Smooth muscle cell (in vitro differentiated cells): Measurements from ENCODE around the gene ST3GAL6. TPM values are rescaled to one million over a fixed set of nuclear protein-coding genes. Genes with fewer than 3 reads are reported as not detected.

Source experiments
- DNase-seq: peaks from one replicate; lab custom pipeline; 2025; ENCODE audit not compliant: unreplicated experiment; lab: John Stamatoyannopoulos, UW
- H2AFZ ChIP-seq: fragments of 200-600 bp; sonication (generic); 2 replicates; pipeline ENCODE4 v1.6.0; 2016; ENCODE audit warnings: antibody characterized with exemption, low read depth, mild to moderate bottlenecking
- H3F3A ChIP-seq: fragments of 200-600 bp; sonication (generic); 2 replicates; pipeline ENCODE4 v1.6.0; 2017; ENCODE audit warnings: antibody characterized with exemption, low read depth
- H3K27ac ChIP-seq: fragments of 200-600 bp; sonication (generic); 2 replicates; pipeline ENCODE4 v1.5.1; 2016; ENCODE audit warnings: low read depth, mild to moderate bottlenecking
- H3K27me3 ChIP-seq: fragments of 200-600 bp; sonication (generic); 2 replicates; pipeline ENCODE4 v1.6.1; 2016; ENCODE audit warnings: low read depth, mild to moderate bottlenecking
- H3K36me3 ChIP-seq: fragments of 200-600 bp; sonication (generic); 2 replicates; pipeline ENCODE4 v1.5.1; 2016; ENCODE audit warnings: low read depth
- H3K4me1 ChIP-seq: fragments of 200-600 bp; sonication (generic); 2 replicates; pipeline ENCODE4 v1.5.1; 2016; ENCODE audit warnings: low read depth
- H3K4me2 ChIP-seq: fragments of 200-600 bp; sonication (generic); 2 replicates; pipeline ENCODE4 v1.6.0; 2016; ENCODE audit warnings: mild to moderate bottlenecking
- H3K4me3 ChIP-seq: fragments of 200-600 bp; sonication (generic); 2 replicates; pipeline ENCODE4 v1.5.1; 2016; ENCODE audit warnings: mild to moderate bottlenecking
- H3K79me2 ChIP-seq: fragments of 200-600 bp; sonication (generic); 2 replicates; pipeline ENCODE4 v1.6.0; 2016; ENCODE audit warnings: low read depth, mild to moderate bottlenecking
- H3K9ac ChIP-seq: fragments of 200-600 bp; sonication (generic); 2 replicates; pipeline ENCODE4 v1.6.0; 2016; ENCODE audit warnings: low read depth
- H3K9me3 ChIP-seq: fragments of 200-600 bp; sonication (generic); replicated peaks from 2 replicates; pipeline ENCODE4 v1.5.1; 2016; ENCODE audit warnings: low read depth
- H4K20me1 ChIP-seq: fragments of 200-600 bp; sonication (generic); 2 replicates; pipeline ENCODE4 v1.6.0; 2016; ENCODE audit warnings: low read depth
- WGBS: methylation state at CpG from one replicate; pipeline ENCODE4 v1.1.7; 2016; ENCODE audit warnings: low lambda C conversion rate; 5-methylcytosine and 5-hydroxymethylcytosine counted together
- polyA plus RNA-seq: library from polyadenylated mRNA; unstranded; fragments of >200 nt; fragmentation: Nextera tagmentation; extraction: Ambion mirVana; gene quantifications from 2 replicates; pipeline ENCODE4 v1.2.1, GENCODE V29; 2016
- total RNA-seq: library from RNA; depleted of rRNA; stranded (reverse); fragments of >200 nt; gene quantifications from 2 replicates; pipeline ENCODE4 v1.2.3, GENCODE V29; 2014
- TF ChIP-seq, protein P1 (sequence below): fragments of 200-600 bp; sonication (generic); IDR thresholded peaks from 2 replicates; pipeline ENCODE4 v1.5.1; 2017; ENCODE audit warnings: borderline replicate concordance, mild to moderate bottlenecking, antibody characterized with exemption; ENCODE audit not compliant: insufficient read depth, poor library complexity, severe bottlenecking

ST3GAL6 gene
- total and polyA plus RNA-seq, 2 experiments from 2014 or later = 19.4 to 40.7 TPM

GRCh38 chr3:98805571-98805970 is 42.4 kb downstream of the ST3GAL6 start:
- Histone ChIP-seq H2AFZ (no peak overlapping the region), H4K20me1 (no peaks in the 10 kb centered on the region), H3K4me2 (no peak overlapping the region), H3K27me3 (no peaks in the 10 kb centered on the region), H3K9me3 (no peaks in the 10 kb centered on the region), H3K27ac (no peak overlapping the region), H3K4me1 (no peaks in the 10 kb centered on the region), H3K36me3 (peaks cover 18% of the 10 kb centered on the region), H3K79me2 (no peaks in the 10 kb centered on the region), H3K9ac (no peak overlapping the region), H3F3A (peaks cover under 1% of the 10 kb centered on the region), H3K4me3 (no peak overlapping the region)
- TF ChIP-seq, protein P1, sequence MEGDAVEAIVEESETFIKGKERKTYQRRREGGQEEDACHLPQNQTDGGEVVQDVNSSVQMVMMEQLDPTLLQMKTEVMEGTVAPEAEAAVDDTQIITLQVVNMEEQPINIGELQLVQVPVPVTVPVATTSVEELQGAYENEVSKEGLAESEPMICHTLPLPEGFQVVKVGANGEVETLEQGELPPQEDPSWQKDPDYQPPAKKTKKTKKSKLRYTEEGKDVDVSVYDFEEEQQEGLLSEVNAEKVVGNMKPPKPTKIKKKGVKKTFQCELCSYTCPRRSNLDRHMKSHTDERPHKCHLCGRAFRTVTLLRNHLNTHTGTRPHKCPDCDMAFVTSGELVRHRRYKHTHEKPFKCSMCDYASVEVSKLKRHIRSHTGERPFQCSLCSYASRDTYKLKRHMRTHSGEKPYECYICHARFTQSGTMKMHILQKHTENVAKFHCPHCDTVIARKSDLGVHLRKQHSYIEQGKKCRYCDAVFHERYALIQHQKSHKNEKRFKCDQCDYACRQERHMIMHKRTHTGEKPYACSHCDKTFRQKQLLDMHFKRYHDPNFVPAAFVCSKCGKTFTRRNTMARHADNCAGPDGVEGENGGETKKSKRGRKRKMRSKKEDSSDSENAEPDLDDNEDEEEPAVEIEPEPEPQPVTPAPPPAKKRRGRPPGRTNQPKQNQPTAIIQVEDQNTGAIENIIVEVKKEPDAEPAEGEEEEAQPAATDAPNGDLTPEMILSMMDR = no peak
- DNase-seq = no peak
- 100% methylated on average over 6 of the region's 6 CpGs for WGBS

DNA sequence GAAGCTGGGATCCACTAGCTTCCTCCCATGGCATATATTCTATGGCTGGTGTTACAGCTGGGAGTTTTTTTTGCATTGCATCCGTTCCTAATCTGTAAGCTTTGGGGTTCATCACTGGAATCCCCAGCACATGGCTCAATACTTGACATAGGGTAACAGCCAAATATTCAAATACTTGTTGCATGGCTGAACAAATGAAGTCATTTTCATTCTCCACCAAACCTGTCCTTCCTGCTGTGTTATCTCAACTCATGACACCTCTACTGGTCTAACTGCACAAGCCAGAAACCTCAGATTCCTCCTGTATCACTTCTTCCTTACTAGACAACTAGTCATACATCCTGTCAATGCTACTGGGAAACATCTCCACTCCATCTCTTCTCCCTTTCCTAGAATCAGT is 43.4 kb downstream of the ST3GAL6 start:
- peaks cover 22% of the 10 kb centered on the region for H3K36me3 ChIP-seq
- DNase-seq = no peak

GRCh38 chr3:98807011-98807410 is 43.9 kb downstream of the ST3GAL6 start:
- H3K4me3 ChIP-seq = no peak overlapping the region
- no peak overlapping the region for H2AFZ ChIP-seq
- peak overlapping the region; percentile 65 for H3K27ac ChIP-seq
- H3K9ac ChIP-seq = no peak overlapping the region
- TF ChIP-seq, protein P1 = no peak
- H3K36me3 ChIP-seq = peaks cover 22% of the 10 kb centered on the region
- WGBS = 80% methylated on average over 4 of the region's 4 CpGs
- H3K27me3 ChIP-seq = no peaks in the 10 kb centered on the region
- H3F3A ChIP-seq = no peaks in the 10 kb centered on the region
- H3K79me2 ChIP-seq = no peaks in the 10 kb centered on the region
- H3K9me3 ChIP-seq = no peaks in the 10 kb centered on the region
- H3K4me2 ChIP-seq = no peak overlapping the region
- H3K4me1 ChIP-seq = no peaks in the 10 kb centered on the region
- no peaks in the 10 kb centered on the region for H4K20me1 ChIP-seq
- DNase-seq = no peak

More for the DNA sequence above, 43.4 kb downstream of the ST3GAL6 start:
- Histone ChIP-seq H3K4me2 (no peak overlapping the region), H4K20me1 (no peaks in the 10 kb centered on the region), H3F3A (no peaks in the 10 kb centered on the region), H3K4me3 (no peak overlapping the region), H2AFZ (no peak overlapping the region), H3K79me2 (no peaks in the 10 kb centered on the region), H3K9ac (no peak overlapping the region), H3K9me3 (no peaks in the 10 kb centered on the region), H3K27ac (peak overlapping the region; percentile 65), H3K4me1 (no peaks in the 10 kb centered on the region), H3K27me3 (no peaks in the 10 kb centered on the region)
- WGBS = 80% methylated on average over 1 of the region's 1 CpG
- TF ChIP-seq, protein P1 = no peak

GRCh38 chr3:98807561-98807960 is 44.4 kb downstream of the ST3GAL6 start:
- Histone ChIP-seq H3F3A (no peaks in the 10 kb centered on the region), H3K27me3 (no peaks in the 10 kb centered on the region), H2AFZ (no peak overlapping the region), H3K9ac (peak overlapping the region; percentile 4), H3K9me3 (no peaks in the 10 kb centered on the region), H3K4me1 (no peaks in the 10 kb centered on the region), H3K36me3 (peaks cover 22% of the 10 kb centered on the region), H3K79me2 (no peaks in the 10 kb centered on the region), H4K20me1 (no peaks in the 10 kb centered on the region), H3K27ac (peak overlapping the region; percentile 65), H3K4me3 (no peak overlapping the region), H3K4me2 (no peak overlapping the region)
- TF ChIP-seq, protein P1 = no peak
- 97% methylated on average over 1 of the region's 1 CpG for WGBS
- DNase-seq = no peak
